A549 (cell line): Measurements from ENCODE around the gene FNDC4. TPM values are rescaled to one million over a fixed set of nuclear protein-coding genes. Genes with fewer than 3 reads are reported as not detected.

Source experiments
- ATAC-seq, 2 experiments: fragments of 200-7000 bp in 1 of 2; fragments of >200 bp in 1 of 2; cut with Nextera tagmentation in 1 of 2; cut with Tn5 transposase in 1 of 2; 3 replicates each; pipeline versions ENCODE4 v1.8.0 to v1.9.1; 2018 to 2020; ENCODE audit warnings: mild to moderate bottlenecking in 1 of 2, moderate library complexity in 1 of 2
- CTCF ChIA-PET: fragments of 300-600 bp; sonication (Branson Sonifier 250); formaldehyde crosslinking; extraction: SDS; loops from one replicate; lab custom pipeline; 2021; ENCODE audit warnings: antibody characterized with exemption, inconsistent platforms; lab: Yijun Ruan, JAX
- POLR2A ChIA-PET: fragments of 350-600 bp; formaldehyde crosslinking; extraction: SDS; loops from one replicate; lab custom pipeline; 2021; ENCODE audit warnings: antibody characterized with exemption, inconsistent platforms; lab: Yijun Ruan, JAX
- DNase-seq, 2 experiments: peaks; one replicate each; pipeline versions ENCODE4 v3.0.0 to v3.0.0-alpha.2; 2011 to 2016; ENCODE audit warnings: low read depth in 1 of 2, low spot score in 1 of 2
- FAIRE-seq: peaks from 2 replicates; lab custom pipeline; 2011; peaks lifted over from hg19 to GRCh38; lab: Jason Lieb, UNC
- H3K27ac ChIP-seq, 2 experiments: fragments of >200 bp; sonication (Bioruptor Twin); formaldehyde crosslinking; 3 replicates each; pipeline ENCODE4 v1.5.1; 2016 to 2017
- H3K4me1 ChIP-seq: fragments of >200 bp; sonication (Bioruptor Twin); formaldehyde crosslinking; 3 replicates; pipeline ENCODE4 v1.6.1; 2016
- H3K4me2 ChIP-seq: fragments of >200 bp; sonication (Bioruptor Twin); formaldehyde crosslinking; 3 replicates; pipeline ENCODE4 v1.6.1; 2016
- H3K4me3 ChIP-seq: fragments of >200 bp; sonication (Bioruptor Twin); formaldehyde crosslinking; 3 replicates; pipeline ENCODE4 v1.5.1; 2016
- H3K9me3 ChIP-seq: fragments of >200 bp; sonication (Bioruptor Twin); formaldehyde crosslinking; 3 replicates; pipeline ENCODE4 v1.6.1; 2016
- CBX2 ChIP-seq: fragments of 200-600 bp; sonication (generic); IDR thresholded peaks from 2 replicates; pipeline ENCODE4 v1.6.1; 2016; ENCODE audit warnings: low read depth, mild to moderate bottlenecking, borderline replicate concordance
- E2F6 ChIP-seq: IDR thresholded peaks from 2 replicates; pipeline ENCODE4 v1.6.1; 2012; ENCODE audit warnings: low read depth, borderline replicate concordance
- EHF ChIP-seq: fragments of 250-450 bp; sonication (Bioruptor Pico); IDR thresholded peaks from 2 replicates; pipeline ENCODE4 v1.5.0; 2020; ENCODE audit warnings: mild to moderate bottlenecking
- ELK1 ChIP-seq: fragments of 150-350 bp; IDR thresholded peaks from 2 replicates; pipeline ENCODE4 v1.6.1; 2014; ENCODE audit warnings: low read depth, mild to moderate bottlenecking, low read length
- FOSB ChIP-seq: fragments of 250-450 bp; sonication (Bioruptor Pico); IDR thresholded peaks from 2 replicates; pipeline ENCODE4 v1.5.0; 2020; ENCODE audit warnings: mild to moderate bottlenecking, moderate library complexity
- FOXS1 ChIP-seq: fragments of 250-450 bp; sonication (Bioruptor Pico); IDR thresholded peaks from 2 replicates; pipeline ENCODE4 v1.5.0; 2020; ENCODE audit warnings: mild to moderate bottlenecking, moderate library complexity
- GATA3 ChIP-seq: IDR thresholded peaks from 2 replicates; pipeline ENCODE4 v1.6.1; 2012; ENCODE audit warnings: borderline replicate concordance
- HES2 ChIP-seq: fragments of >200 bp; sonication (Bioruptor Twin); formaldehyde crosslinking; IDR thresholded peaks from 2 replicates; pipeline ENCODE4 v1.6.1; 2016
- HOXB5 ChIP-seq: fragments of 250-450 bp; sonication (Bioruptor Pico); IDR thresholded peaks from 2 replicates; pipeline ENCODE4 v1.5.0; 2020; ENCODE audit warnings: mild to moderate bottlenecking, moderate library complexity
- KDM1A ChIP-seq: fragments of 200-600 bp; sonication (generic); IDR thresholded peaks from 2 replicates; pipeline ENCODE4 v1.6.1; 2016; ENCODE audit warnings: low read depth, mild to moderate bottlenecking
- MAFK ChIP-seq: fragments of 450-650 bp; IDR thresholded peaks from 2 replicates; pipeline ENCODE4 v1.6.1; 2014; ENCODE audit not compliant: partially characterized antibody
- MYC ChIP-seq: IDR thresholded peaks from 2 replicates; pipeline ENCODE4 v1.6.1; 2012; ENCODE audit warnings: mild to moderate bottlenecking, inconsistent platforms, low read length, improper control_type of control experiment, borderline replicate concordance
- NR3C1 ChIP-seq: fragments of >200 bp; sonication (Bioruptor Twin); formaldehyde crosslinking; IDR thresholded peaks from 3 replicates; pipeline ENCODE4 v1.6.1; 2017
- PBX3 ChIP-seq: IDR thresholded peaks from 2 replicates; pipeline ENCODE4 v1.6.1; 2012
- POLR2AphosphoS2 ChIP-seq: conservative IDR thresholded peaks from 2 replicates; pipeline ENCODE4 v1.6.1; 2012; ENCODE audit warnings: low read length, improper control_type of control experiment, inconsistent platforms
- RAD21 ChIP-seq, 2 experiments: fragments of >200 bp in 1 of 2; sonication (Bioruptor Twin) in 1 of 2; formaldehyde crosslinking in 1 of 2; IDR thresholded peaks in 1 of 2; conservative IDR thresholded peaks in 1 of 2; 2 replicates in 1 of 2; 3 replicates in 1 of 2; pipeline ENCODE4 v1.6.1; 2012 to 2018; ENCODE audit warnings: inconsistent platforms in 1 of 2
- REST ChIP-seq: fragments of 200-600 bp; sonication (generic); IDR thresholded peaks from 2 replicates; pipeline ENCODE4 v1.6.1; 2016; ENCODE audit warnings: antibody characterized with exemption, mild to moderate bottlenecking, moderate library complexity
- RNF2 ChIP-seq: fragments of 200-600 bp; sonication (generic); IDR thresholded peaks from 2 replicates; pipeline ENCODE4 v1.6.1; 2016; ENCODE audit warnings: low read depth, mild to moderate bottlenecking, antibody characterized with exemption, moderate library complexity, borderline replicate concordance
- SMC3 ChIP-seq: fragments of >200 bp; sonication (Bioruptor Twin); formaldehyde crosslinking; IDR thresholded peaks from 3 replicates; pipeline ENCODE4 v1.6.1; 2018; ENCODE audit warnings: inconsistent platforms
- TP53 ChIP-seq: fragments of 250-450 bp; sonication (Bioruptor Pico); IDR thresholded peaks from 2 replicates; pipeline ENCODE4 v1.5.0; 2021; ENCODE audit warnings: mild to moderate bottlenecking, moderate library complexity
- ZC3H11A ChIP-seq: fragments of 450-650 bp; IDR thresholded peaks from 2 replicates; pipeline ENCODE4 v1.6.1; 2014; ENCODE audit warnings: antibody characterized with exemption, mild to moderate bottlenecking
- ZSCAN20 ChIP-seq: fragments of 250-450 bp; sonication (Bioruptor Pico); IDR thresholded peaks from 2 replicates; pipeline ENCODE4 v1.8.0; 2022; ENCODE audit warnings: mild to moderate bottlenecking, moderate library complexity
- WGBS: methylation state at CpG from one replicate; pipeline ENCODE4 v1.1.6; 2017; ENCODE audit errors: missing lambda C conversion rate; 5-methylcytosine and 5-hydroxymethylcytosine counted together
- polyA plus RNA-seq, 4 experiments: library from polyadenylated mRNA; depleted of rRNA in 3 of 4; stranded (reverse); fragments of >200 nt; fragmentation: RNase III in 1 of 4; extraction: RNeasy Plus Mini Kit Qiagen cat#74134 plus additional on column Dnase treatment in 1 of 4; gene quantifications; 2 replicates in 3 of 4; 3 replicates in 1 of 4; pipeline ENCODE4 v1.2.3, GENCODE V29; 2011 to 2017

Gene FNDC4
- polyA plus RNA-seq, 2 of the 4 experiments (the other 2 are of a cell fraction) = 1.5 to 2.3 TPM

- H3K27ac ChIP-seq = peak overlapping the region; percentile 67 to 88
- ATAC-seq (peak; percentile 1 to 4; a peak in 1 of 6 replicates), DNase-seq (no peak), FAIRE-seq (no peak)
- CTCF ChIA-PET = interaction anchor here (1.4 kb wide), 1 partner anchor 127 kb away, joined by 3 read pairs; no protein-coding TSS in a partner anchor
- peaks cover 17% of the 10 kb centered on the region; the same call in 1 of the 3 replicates for H3K4me1 ChIP-seq
- no peaks in the 10 kb centered on the region for H3K9me3 ChIP-seq
- H3K4me2 ChIP-seq = peak overlapping the region; percentile 97
- POLR2A ChIA-PET = no interaction called here
- 76% methylated on average over 18 of the region's 35 CpGs for WGBS
- TF ChIP-seq PBX3 = no peak
- no peak for TF ChIP-seq E2F6
- TF ChIP-seq ZSCAN20 (CRISPR knock-in tag) = no peak
- TF ChIP-seq FOXS1 (CRISPR knock-in tag) = no peak
- TF ChIP-seq GATA3 = no peak
- TF ChIP-seq HES2 = no peak
- no peak for TF ChIP-seq CBX2
- TF ChIP-seq NR3C1 = no peak
- no peak for TF ChIP-seq POLR2AphosphoS2
- TF ChIP-seq REST = no peak
- no peak for TF ChIP-seq TP53 (CRISPR knock-in tag)
- TF ChIP-seq HOXB5 = no peak
- no peak for TF ChIP-seq MAFK
- no peak for TF ChIP-seq SMC3
- no peak for TF ChIP-seq ZC3H11A
- TF ChIP-seq RAD21 (conservative IDR thresholded peaks at IDR 0.05 in 1 of 2, IDR thresholded peaks at IDR 0.05 in 1 of 2) = no peak
- TF ChIP-seq EHF (CRISPR knock-in tag) = no peak
- no peak for TF ChIP-seq ELK1
- no peak for TF ChIP-seq KDM1A
- H3K4me3 ChIP-seq = peak overlapping the region; percentile 74
Observed at GRCh38 chr2:27494284-27494943, 586 bp downstream of the FNDC4 start.

GRCh38 chr2:27493948-27494283 lies 1.1 kb downstream of the FNDC4 start:
- Histone ChIP-seq H3K9me3 (no peaks in the 10 kb centered on the region), H3K4me3 (no peak overlapping the region)
- no peak for ATAC-seq
- TF ChIP-seq MYC (no peak), RNF2 (no peak), FOSB (CRISPR knock-in tag) (no peak), HOXB5 (no peak)
- TF ChIP-seq, all 56 proteins: peak for 0
- no peak overlapping the region for H3K27ac ChIP-seq
- ChIA-PET POLR2A (no interaction called here), CTCF (interaction anchor here (1.4 kb wide), 1 partner anchor 128 kb away, joined by 3 read pairs; no protein-coding TSS in a partner anchor)
- FAIRE-seq = no peak
- no peak for DNase-seq
- H3K4me1 ChIP-seq = peaks cover 19% of the 10 kb centered on the region; the same call in 2 of the 3 replicates
- 86% methylated on average over 13 of the region's 13 CpGs for WGBS
- no peak overlapping the region for H3K4me2 ChIP-seq
